HEK293 (cell line): ENCODE results near the gene DAND5.

ENCODE experiments used
- ELK4 ChIP-seq: IDR thresholded peaks from 2 replicates; pipeline ENCODE4 v1.6.1; 2011; ENCODE audit warnings: mild to moderate bottlenecking, low read depth, low read length, borderline replicate concordance
- GLIS2 ChIP-seq: fragments of 450-650 bp; formaldehyde crosslinking; IDR thresholded peaks from 2 replicates; pipeline ENCODE4 v1.5.1; 2016; ENCODE audit warnings: missing biosample characterization, missing genetic modification characterization
- HOXA7 ChIP-seq: sonication (generic); formaldehyde crosslinking; IDR thresholded peaks from 2 replicates; pipeline ENCODE4 v1.8.1; 2022; ENCODE audit warnings: missing genetic modification reagents, borderline replicate concordance
- KLF17 ChIP-seq: fragments of 450-650 bp; formaldehyde crosslinking; IDR thresholded peaks from 2 replicates; pipeline ENCODE4 v1.5.1; 2016; ENCODE audit warnings: missing biosample characterization, missing genetic modification characterization
- PRDM6 ChIP-seq: fragments of 450-650 bp; formaldehyde crosslinking; IDR thresholded peaks from 2 replicates; pipeline ENCODE4 v1.5.1; 2017; ENCODE audit warnings: missing biosample characterization, missing genetic modification characterization
- SP2 ChIP-seq: fragments of 450-650 bp; formaldehyde crosslinking; IDR thresholded peaks from 2 replicates; pipeline ENCODE4 v1.5.1; 2016; ENCODE audit warnings: missing biosample characterization, missing genetic modification characterization
- TSHZ1 ChIP-seq: fragments of 450-650 bp; formaldehyde crosslinking; IDR thresholded peaks from 2 replicates; pipeline ENCODE4 v1.5.1; 2016; ENCODE audit warnings: missing biosample characterization, missing genetic modification characterization, borderline replicate concordance
- YY1 ChIP-seq: fragments of 450-650 bp; formaldehyde crosslinking; IDR thresholded peaks from 2 replicates; pipeline ENCODE4 v1.5.1; 2018; ENCODE audit warnings: missing biosample characterization, missing genetic modification characterization
- ZBTB7A ChIP-seq: fragments of 450-650 bp; formaldehyde crosslinking; IDR thresholded peaks from 2 replicates; pipeline ENCODE4 v1.5.1; 2016; ENCODE audit warnings: low read depth, missing biosample characterization, missing genetic modification characterization
- ZFP3 ChIP-seq: fragments of 450-650 bp; formaldehyde crosslinking; IDR thresholded peaks from 2 replicates; pipeline ENCODE4 v1.5.1; 2016; ENCODE audit warnings: low read depth, missing biosample characterization, missing genetic modification characterization
- ZFP69B ChIP-seq: fragments of 450-650 bp; formaldehyde crosslinking; IDR thresholded peaks from 2 replicates; pipeline ENCODE4 v1.5.1; 2016; ENCODE audit warnings: missing biosample characterization, missing genetic modification characterization
- ZNF132 ChIP-seq: fragments of 450-650 bp; formaldehyde crosslinking; IDR thresholded peaks from 2 replicates; pipeline ENCODE4 v1.5.1; 2017; ENCODE audit warnings: missing biosample characterization, missing genetic modification characterization, borderline replicate concordance
- ZNF146 ChIP-seq: fragments of 450-650 bp; formaldehyde crosslinking; IDR thresholded peaks from 2 replicates; pipeline ENCODE4 v1.5.1; 2016; ENCODE audit warnings: missing biosample characterization, missing genetic modification characterization
- ZNF148 ChIP-seq: fragments of 450-650 bp; formaldehyde crosslinking; IDR thresholded peaks from 2 replicates; pipeline ENCODE4 v1.5.0; 2017; ENCODE audit warnings: missing biosample characterization, missing genetic modification characterization, borderline replicate concordance
- ZNF184 ChIP-seq: fragments of 450-650 bp; IDR thresholded peaks from 2 replicates; pipeline ENCODE4 v1.5.1; 2018; ENCODE audit warnings: missing biosample characterization, mild to moderate bottlenecking, missing genetic modification characterization
- ZNF211 ChIP-seq: fragments of 450-650 bp; formaldehyde crosslinking; IDR thresholded peaks from 2 replicates; pipeline ENCODE4 v1.5.1; 2016; ENCODE audit warnings: low read depth, missing biosample characterization, missing genetic modification characterization
- ZNF24 ChIP-seq: fragments of 450-650 bp; formaldehyde crosslinking; IDR thresholded peaks from 2 replicates; pipeline ENCODE4 v1.5.1; 2016; ENCODE audit warnings: missing biosample characterization, missing genetic modification characterization
- ZNF266 ChIP-seq: fragments of 450-650 bp; formaldehyde crosslinking; IDR thresholded peaks from 2 replicates; pipeline ENCODE4 v1.5.1; 2016; ENCODE audit warnings: missing biosample characterization, missing genetic modification characterization, low read depth
- ZNF280D ChIP-seq: fragments of 450-650 bp; formaldehyde crosslinking; IDR thresholded peaks from 2 replicates; pipeline ENCODE4 v1.5.1; 2016; ENCODE audit warnings: missing biosample characterization, missing genetic modification characterization
- ZNF311 ChIP-seq: fragments of 450-650 bp; formaldehyde crosslinking; IDR thresholded peaks from 2 replicates; pipeline ENCODE4 v1.5.1; 2017; ENCODE audit warnings: missing biosample characterization, missing genetic modification characterization, borderline replicate concordance
- ZNF354C ChIP-seq: fragments of 450-650 bp; formaldehyde crosslinking; IDR thresholded peaks from 2 replicates; pipeline ENCODE4 v1.5.1; 2016; ENCODE audit warnings: missing biosample characterization, missing genetic modification characterization, low read depth, borderline replicate concordance
- ZNF404 ChIP-seq: fragments of 450-650 bp; formaldehyde crosslinking; IDR thresholded peaks from 2 replicates; pipeline ENCODE4 v1.5.1; 2017; ENCODE audit warnings: missing biosample characterization, missing genetic modification characterization
- ZNF629 ChIP-seq: fragments of 450-650 bp; formaldehyde crosslinking; IDR thresholded peaks from 2 replicates; pipeline ENCODE4 v1.5.1; 2017; ENCODE audit warnings: missing biosample characterization, missing genetic modification characterization
- ZNF664 ChIP-seq: fragments of 450-650 bp; formaldehyde crosslinking; IDR thresholded peaks from 2 replicates; pipeline ENCODE4 v1.5.1; 2016; ENCODE audit warnings: missing biosample characterization, missing genetic modification characterization
- ZNF670 ChIP-seq: fragments of 450-650 bp; formaldehyde crosslinking; IDR thresholded peaks from 2 replicates; pipeline ENCODE4 v1.5.1; 2016; ENCODE audit warnings: missing biosample characterization, missing genetic modification characterization, low read depth
- ZNF747 ChIP-seq: fragments of 450-650 bp; formaldehyde crosslinking; IDR thresholded peaks from 2 replicates; pipeline ENCODE4 v1.5.1; 2016; ENCODE audit warnings: missing biosample characterization, missing genetic modification characterization

Gene DAND5

GRCh38 chr19:12994701-12995595 is 25.6 kb downstream of the DAND5 start, which contains the start of gene NFIX (continued):
- TF ChIP-seq ZFP69B (tag by site-specific recombination) (peak; percentile 67; the same call in 1 of the 2 replicates), PRDM6 (tag by site-specific recombination) (no peak), ZNF404 (tag by site-specific recombination) (no peak), ZNF266 (tag by site-specific recombination) (no peak), ZNF670 (tag by site-specific recombination) (no peak), ZFP3 (tag by site-specific recombination) (no peak), ZNF664 (tag by site-specific recombination) (no peak), ZNF280D (tag by site-specific recombination) (no peak), ZNF24 (tag by site-specific recombination) (0 out of 2 replicates have a peak, but pooled peaks have one; percentile 20), ELK4 (no peak), HOXA7 (CRISPR knock-in tag) (no peak), ZNF146 (tag by site-specific recombination) (no peak), SP2 (tag by site-specific recombination) (no peak), ZNF184 (tag by site-specific recombination) (no peak), ZNF747 (no peak), ZNF148 (no peak; the same call in 1 of the 2 replicates), ZNF629 (tag by site-specific recombination) (no peak), ZNF354C (tag by site-specific recombination) (no peak), ZNF311 (tag by site-specific recombination) (no peak), GLIS2 (no peak), ZNF211 (tag by site-specific recombination) (no peak), YY1 (tag by site-specific recombination) (no peak), KLF17 (peak; percentile 84), TSHZ1 (tag by site-specific recombination) (no peak), ZBTB7A (tag by site-specific recombination) (peak; percentile 75; the same call in 1 of the 2 replicates), ZNF132 (tag by site-specific recombination) (no peak)
